HepG2 (cell line): ENCODE results near the gene NFIC.

Source experiments
- GABPA ChIP-seq, 2 experiments: IDR thresholded peaks; 2 replicates each; pipeline ENCODE4 v1.6.1; 2011 to 2016; ENCODE audit warnings: low read depth in 2 of 2, low read length in 1 of 2, missing biosample characterization in 1 of 2, missing genetic modification characterization in 1 of 2
- PRPF4 ChIP-seq: fragments of 200-400 bp; formaldehyde crosslinking; IDR thresholded peaks from 2 replicates; pipeline ENCODE4 v1.6.1; 2016; ENCODE audit warnings: low read length, low read depth; ENCODE audit not compliant: poor library complexity, severe bottlenecking
- RXRA ChIP-seq: sonication (generic); formaldehyde crosslinking; IDR thresholded peaks from 2 replicates; pipeline ENCODE4 v1.5.1; 2020; ENCODE audit warnings: missing genetic modification reagents
- ZNF558 ChIP-seq: sonication (generic); formaldehyde crosslinking; IDR thresholded peaks from 2 replicates; pipeline ENCODE4 v1.9.0; 2022; ENCODE audit warnings: mild to moderate bottlenecking, missing genetic modification reagents, borderline replicate concordance
- ZNF709 ChIP-seq: sonication (generic); formaldehyde crosslinking; IDR thresholded peaks from 2 replicates; pipeline ENCODE4 v1.5.0; 2020; ENCODE audit warnings: mild to moderate bottlenecking, missing genetic modification reagents
- TF ChIP-seq, protein P1 (sequence below): sonication (generic); formaldehyde crosslinking; IDR thresholded peaks from 2 replicates; pipeline ENCODE4 v1.4.0; 2020; ENCODE audit warnings: missing genetic modification reagents
- TF ChIP-seq, protein P2 (sequence below): sonication (generic); formaldehyde crosslinking; IDR thresholded peaks from 2 replicates; pipeline ENCODE4 v1.5.0; 2020; ENCODE audit warnings: mild to moderate bottlenecking, missing genetic modification reagents, moderate library complexity

DNA sequence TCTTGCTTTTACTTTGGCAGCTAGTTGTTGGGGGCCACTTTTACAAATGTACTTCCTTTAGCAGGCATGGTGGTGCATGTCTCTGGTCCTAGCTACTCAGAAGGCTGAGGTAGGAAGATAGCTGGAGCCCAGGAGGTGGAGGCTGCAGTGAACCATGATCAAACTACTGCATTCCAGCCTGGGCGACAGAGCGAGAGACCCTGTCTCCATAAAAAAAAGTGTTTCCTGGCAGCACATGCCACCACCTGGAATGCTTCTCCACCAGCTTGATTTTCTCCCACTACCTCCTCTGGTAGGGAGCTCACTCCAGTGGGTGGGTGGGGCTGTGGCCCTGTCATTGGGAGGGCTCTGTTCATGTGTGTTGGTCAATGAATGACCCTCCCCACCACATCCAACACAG lies 152.3 kb downstream of the NFIC start:
- TF ChIP-seq, protein P1, sequence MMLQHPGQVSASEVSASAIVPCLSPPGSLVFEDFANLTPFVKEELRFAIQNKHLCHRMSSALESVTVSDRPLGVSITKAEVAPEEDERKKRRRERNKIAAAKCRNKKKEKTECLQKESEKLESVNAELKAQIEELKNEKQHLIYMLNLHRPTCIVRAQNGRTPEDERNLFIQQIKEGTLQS (CRISPR knock-in tag) = no peak
- TF ChIP-seq RXRA (CRISPR knock-in tag) (no peak), PRPF4 (no peak), ZNF709 (CRISPR knock-in tag) (no peak), ZNF558 (no peak), GABPA (IDR thresholded peaks at IDR 0.05; ENCODE audit: low read depth, low read length) (no peak), GABPA (CRISPR knock-in tag; IDR thresholded peaks at IDR 0.05; ENCODE audit: low read depth) (no peak)
- TF ChIP-seq, protein P2, sequence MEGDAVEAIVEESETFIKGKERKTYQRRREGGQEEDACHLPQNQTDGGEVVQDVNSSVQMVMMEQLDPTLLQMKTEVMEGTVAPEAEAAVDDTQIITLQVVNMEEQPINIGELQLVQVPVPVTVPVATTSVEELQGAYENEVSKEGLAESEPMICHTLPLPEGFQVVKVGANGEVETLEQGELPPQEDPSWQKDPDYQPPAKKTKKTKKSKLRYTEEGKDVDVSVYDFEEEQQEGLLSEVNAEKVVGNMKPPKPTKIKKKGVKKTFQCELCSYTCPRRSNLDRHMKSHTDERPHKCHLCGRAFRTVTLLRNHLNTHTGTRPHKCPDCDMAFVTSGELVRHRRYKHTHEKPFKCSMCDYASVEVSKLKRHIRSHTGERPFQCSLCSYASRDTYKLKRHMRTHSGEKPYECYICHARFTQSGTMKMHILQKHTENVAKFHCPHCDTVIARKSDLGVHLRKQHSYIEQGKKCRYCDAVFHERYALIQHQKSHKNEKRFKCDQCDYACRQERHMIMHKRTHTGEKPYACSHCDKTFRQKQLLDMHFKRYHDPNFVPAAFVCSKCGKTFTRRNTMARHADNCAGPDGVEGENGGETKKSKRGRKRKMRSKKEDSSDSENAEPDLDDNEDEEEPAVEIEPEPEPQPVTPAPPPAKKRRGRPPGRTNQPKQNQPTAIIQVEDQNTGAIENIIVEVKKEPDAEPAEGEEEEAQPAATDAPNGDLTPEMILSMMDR (CRISPR knock-in tag) = no peak
